Fibroblast of the aortic adventitia (primary cell): ENCODE data around the gene KCNJ5. TPM values are rescaled to one million over a fixed set of nuclear protein-coding genes. Genes with fewer than 3 reads are reported as not detected.
A peak's percentile ranks its signal among the peaks of the same experiment; 100 is the strongest.

Experiments
- DNase-seq: peaks from one replicate; pipeline ENCODE4 v3.0.0-alpha.2; 2010; ENCODE audit warnings: low read depth
- H3K4me3 ChIP-seq: 2 replicates; pipeline ENCODE4 v1.5.1; 2011; ENCODE audit warnings: low read depth, mild to moderate bottlenecking, control low read depth, low read length, moderate library complexity
- total RNA-seq: library from RNA; depleted of rRNA; stranded (reverse); fragments of >200 nt; gene quantifications from 2 replicates; pipeline ENCODE4 v1.2.3, GENCODE V29; 2012; ENCODE audit warnings: low replicate concordance
- TF ChIP-seq, protein P1 (sequence below): IDR thresholded peaks from 2 replicates; pipeline ENCODE4 v1.5.1; 2011; ENCODE audit warnings: mild to moderate bottlenecking, low read length, control low read depth, inconsistent platforms; ENCODE audit not compliant: insufficient read depth

KCNJ5 gene
- total RNA-seq, 1 donor = 0.09 TPM

DNA sequence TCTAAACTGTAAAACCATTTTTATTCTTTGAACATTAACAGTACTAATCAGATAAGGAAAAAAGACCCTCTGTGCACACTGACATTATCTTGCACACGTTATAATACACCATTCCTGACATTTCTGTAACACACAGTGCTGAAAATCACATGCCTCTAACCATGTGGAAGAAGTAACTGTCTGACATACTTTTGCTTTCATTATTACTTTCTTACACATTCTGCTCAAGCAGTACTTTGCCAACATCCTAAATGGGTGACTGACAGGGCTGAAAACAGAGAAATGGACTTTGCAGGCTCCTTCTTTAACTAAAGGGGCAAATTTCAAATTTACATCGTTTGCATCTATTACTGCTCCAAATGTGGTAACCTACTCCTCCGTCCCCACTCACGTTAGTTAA, 74.3 kb downstream of the KCNJ5 start:
- H3K4me3 ChIP-seq = no peak overlapping the region
- TF ChIP-seq, protein P1, sequence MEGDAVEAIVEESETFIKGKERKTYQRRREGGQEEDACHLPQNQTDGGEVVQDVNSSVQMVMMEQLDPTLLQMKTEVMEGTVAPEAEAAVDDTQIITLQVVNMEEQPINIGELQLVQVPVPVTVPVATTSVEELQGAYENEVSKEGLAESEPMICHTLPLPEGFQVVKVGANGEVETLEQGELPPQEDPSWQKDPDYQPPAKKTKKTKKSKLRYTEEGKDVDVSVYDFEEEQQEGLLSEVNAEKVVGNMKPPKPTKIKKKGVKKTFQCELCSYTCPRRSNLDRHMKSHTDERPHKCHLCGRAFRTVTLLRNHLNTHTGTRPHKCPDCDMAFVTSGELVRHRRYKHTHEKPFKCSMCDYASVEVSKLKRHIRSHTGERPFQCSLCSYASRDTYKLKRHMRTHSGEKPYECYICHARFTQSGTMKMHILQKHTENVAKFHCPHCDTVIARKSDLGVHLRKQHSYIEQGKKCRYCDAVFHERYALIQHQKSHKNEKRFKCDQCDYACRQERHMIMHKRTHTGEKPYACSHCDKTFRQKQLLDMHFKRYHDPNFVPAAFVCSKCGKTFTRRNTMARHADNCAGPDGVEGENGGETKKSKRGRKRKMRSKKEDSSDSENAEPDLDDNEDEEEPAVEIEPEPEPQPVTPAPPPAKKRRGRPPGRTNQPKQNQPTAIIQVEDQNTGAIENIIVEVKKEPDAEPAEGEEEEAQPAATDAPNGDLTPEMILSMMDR = no peak
- DNase-seq = peak; percentile 6

GRCh38 chr11:128967578-128967977, 76.4 kb downstream of the KCNJ5 start:
- TF ChIP-seq, protein P1 = no peak
- no peak for DNase-seq
- no peak overlapping the region for H3K4me3 ChIP-seq

DNA sequence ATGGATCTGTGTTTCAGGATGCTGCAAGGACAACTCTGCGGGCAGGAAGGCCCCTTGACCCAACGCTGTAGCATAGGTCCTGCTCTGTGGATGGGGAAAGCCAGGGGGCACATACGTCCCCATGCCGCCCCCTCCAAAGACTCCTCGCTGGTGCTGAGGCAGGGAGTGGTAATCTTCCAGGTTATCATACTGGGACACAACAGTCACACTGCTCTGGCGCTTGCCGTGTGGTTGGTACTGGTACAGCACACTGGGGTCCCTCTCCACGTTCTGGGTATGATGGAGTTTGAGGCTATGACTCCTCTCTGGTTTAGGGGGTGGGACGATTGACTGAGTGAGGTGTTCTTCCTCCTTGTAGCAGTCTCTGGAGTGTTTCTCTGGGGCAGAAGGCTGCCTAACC, 77.8 kb downstream of the KCNJ5 start:
- TF ChIP-seq, protein P1 = no peak
- DNase-seq = no peak
- no peak overlapping the region for H3K4me3 ChIP-seq

Other genes with a start within 250 kb of the KCNJ5 start
- 2.6 and 10.1 TPM in 2 replicates for gene FLI1, start 197.3 kb upstream of the KCNJ5 start, total RNA-seq
- gene KCNJ1, start 24.1 kb upstream of the KCNJ5 start, total RNA-seq = 0.25 TPM in 1 of 2 replicates, not detected in the other
- gene TP53AIP1, start 51.5 kb downstream of the KCNJ5 start, total RNA-seq = not detected in 2 replicates